ENCODE measurements around the gene IZUMO4.
"Not testable (repeated sequence)": the region's sequence is repeated elsewhere in the genome, so short reads cannot be mapped to it uniquely, and the experiment has no call there.

DNA sequence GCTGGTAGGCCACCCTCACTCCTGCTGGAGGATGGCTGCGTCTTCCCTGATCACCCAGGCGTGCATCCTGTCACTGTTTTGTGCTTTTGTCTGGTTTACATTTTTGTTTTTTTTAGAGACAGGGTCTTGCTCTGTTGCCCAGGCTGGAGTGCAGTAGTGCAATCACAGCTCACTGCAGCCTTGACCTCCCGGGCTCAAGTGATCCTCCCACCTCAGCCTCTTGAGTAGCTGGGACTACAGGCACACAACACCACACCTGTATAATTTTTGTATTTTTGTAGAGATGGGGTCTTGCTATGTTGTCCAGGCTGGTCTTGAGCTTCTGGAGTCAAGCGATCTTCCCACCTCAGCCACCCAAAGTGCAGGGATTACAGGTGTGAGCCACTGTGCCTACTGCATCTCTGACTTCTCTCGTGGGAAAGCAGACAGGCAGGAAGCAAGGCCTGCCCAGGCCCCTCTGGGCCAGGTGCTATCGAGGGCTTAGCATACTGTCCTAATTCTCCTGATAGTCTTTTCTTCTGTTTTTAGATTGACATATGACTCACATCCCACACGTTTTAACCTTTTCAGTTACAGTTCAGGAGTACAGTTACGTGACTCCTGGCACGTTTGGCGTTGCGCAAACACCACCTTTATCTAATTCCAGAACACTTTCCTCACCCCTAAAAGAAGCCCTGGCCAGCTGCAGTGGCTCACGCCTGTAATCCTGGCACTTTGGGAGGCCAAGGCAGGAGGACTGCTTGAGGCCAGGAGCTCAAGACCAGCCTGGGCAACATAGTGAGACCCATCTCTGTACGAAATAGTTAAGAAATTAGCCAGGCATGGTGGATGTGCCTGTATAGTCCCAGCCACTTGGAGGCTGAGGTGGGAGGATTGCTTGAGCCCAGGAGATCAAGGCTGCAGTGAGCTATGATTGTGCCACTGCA, 9.8 kb upstream of the IZUMO4 start:
- TF ChIP-seq, protein P1, sequence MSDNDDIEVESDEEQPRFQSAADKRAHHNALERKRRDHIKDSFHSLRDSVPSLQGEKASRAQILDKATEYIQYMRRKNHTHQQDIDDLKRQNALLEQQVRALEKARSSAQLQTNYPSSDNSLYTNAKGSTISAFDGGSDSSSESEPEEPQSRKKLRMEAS (IDR thresholded peaks at IDR 0.05): not testable (repeated sequence)
- not testable (repeated sequence) for TF ChIP-seq FOXA1 (IDR thresholded peaks at IDR 0.05); CTCF (IDR thresholded peaks at IDR 0.05; ENCODE audit: low read depth, low read length, missing input control); TAF1 (conservative IDR thresholded peaks at IDR 0.05); SP1 (IDR thresholded peaks at IDR 0.05); YY1 (IDR thresholded peaks at IDR 0.05); RAD21 (IDR thresholded peaks at IDR 0.05); EGR1 (IDR thresholded peaks at IDR 0.05; ENCODE audit: low read depth in 2 of 2); GABPA (IDR thresholded peaks at IDR 0.05 in 1 of 2, conservative IDR thresholded peaks at IDR 0.05 in 1 of 2)
- TF ChIP-seq, protein P2, sequence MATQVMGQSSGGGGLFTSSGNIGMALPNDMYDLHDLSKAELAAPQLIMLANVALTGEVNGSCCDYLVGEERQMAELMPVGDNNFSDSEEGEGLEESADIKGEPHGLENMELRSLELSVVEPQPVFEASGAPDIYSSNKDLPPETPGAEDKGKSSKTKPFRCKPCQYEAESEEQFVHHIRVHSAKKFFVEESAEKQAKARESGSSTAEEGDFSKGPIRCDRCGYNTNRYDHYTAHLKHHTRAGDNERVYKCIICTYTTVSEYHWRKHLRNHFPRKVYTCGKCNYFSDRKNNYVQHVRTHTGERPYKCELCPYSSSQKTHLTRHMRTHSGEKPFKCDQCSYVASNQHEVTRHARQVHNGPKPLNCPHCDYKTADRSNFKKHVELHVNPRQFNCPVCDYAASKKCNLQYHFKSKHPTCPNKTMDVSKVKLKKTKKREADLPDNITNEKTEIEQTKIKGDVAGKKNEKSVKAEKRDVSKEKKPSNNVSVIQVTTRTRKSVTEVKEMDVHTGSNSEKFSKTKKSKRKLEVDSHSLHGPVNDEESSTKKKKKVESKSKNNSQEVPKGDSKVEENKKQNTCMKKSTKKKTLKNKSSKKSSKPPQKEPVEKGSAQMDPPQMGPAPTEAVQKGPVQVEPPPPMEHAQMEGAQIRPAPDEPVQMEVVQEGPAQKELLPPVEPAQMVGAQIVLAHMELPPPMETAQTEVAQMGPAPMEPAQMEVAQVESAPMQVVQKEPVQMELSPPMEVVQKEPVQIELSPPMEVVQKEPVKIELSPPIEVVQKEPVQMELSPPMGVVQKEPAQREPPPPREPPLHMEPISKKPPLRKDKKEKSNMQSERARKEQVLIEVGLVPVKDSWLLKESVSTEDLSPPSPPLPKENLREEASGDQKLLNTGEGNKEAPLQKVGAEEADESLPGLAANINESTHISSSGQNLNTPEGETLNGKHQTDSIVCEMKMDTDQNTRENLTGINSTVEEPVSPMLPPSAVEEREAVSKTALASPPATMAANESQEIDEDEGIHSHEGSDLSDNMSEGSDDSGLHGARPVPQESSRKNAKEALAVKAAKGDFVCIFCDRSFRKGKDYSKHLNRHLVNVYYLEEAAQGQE (IDR thresholded peaks at IDR 0.05): not testable (repeated sequence)
- TF ChIP-seq JUND (IDR thresholded peaks at IDR 0.05): peak in 1 of 2 donors; percentile 81
- TF ChIP-seq, protein P3, sequence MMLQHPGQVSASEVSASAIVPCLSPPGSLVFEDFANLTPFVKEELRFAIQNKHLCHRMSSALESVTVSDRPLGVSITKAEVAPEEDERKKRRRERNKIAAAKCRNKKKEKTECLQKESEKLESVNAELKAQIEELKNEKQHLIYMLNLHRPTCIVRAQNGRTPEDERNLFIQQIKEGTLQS (IDR thresholded peaks at IDR 0.05): not testable (repeated sequence)

Data from liver (tissue), 3 donors.